GM19452 (cell line): ENCODE data around the gene MYL10.
"Not testable (repeated sequence)": the region's sequence is repeated elsewhere in the genome, so short reads cannot be mapped to it uniquely, and the experiment has no call there.

Experiments
- ATAC-seq: cut with Tn5 transposase; IDR thresholded peaks from one replicate; pipeline ENCODE4 v1.9.1; 2021; ENCODE audit not compliant: unreplicated experiment

MYL10 gene

DNA sequence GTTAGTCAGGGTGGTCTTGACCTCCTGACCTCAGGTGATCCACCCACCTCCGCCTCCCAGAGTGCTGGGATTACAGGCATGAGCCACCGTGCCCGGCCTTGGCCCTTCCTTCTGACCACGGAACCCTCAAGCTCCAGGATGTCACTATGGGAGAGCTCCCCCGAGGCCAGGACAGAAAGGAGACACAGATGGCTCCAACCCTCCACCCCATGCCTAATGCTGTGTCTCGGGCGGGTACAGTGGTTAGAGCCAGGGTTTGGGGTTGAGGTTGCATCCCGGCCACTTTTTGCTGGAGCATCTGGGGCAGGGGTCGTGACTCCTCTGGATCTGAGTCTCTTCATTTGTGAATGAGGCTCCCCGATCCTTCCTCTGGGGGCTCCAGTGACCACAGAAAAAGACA lies 8.1 kb downstream of the MYL10 start:
- ATAC-seq, result no peak

DNA sequence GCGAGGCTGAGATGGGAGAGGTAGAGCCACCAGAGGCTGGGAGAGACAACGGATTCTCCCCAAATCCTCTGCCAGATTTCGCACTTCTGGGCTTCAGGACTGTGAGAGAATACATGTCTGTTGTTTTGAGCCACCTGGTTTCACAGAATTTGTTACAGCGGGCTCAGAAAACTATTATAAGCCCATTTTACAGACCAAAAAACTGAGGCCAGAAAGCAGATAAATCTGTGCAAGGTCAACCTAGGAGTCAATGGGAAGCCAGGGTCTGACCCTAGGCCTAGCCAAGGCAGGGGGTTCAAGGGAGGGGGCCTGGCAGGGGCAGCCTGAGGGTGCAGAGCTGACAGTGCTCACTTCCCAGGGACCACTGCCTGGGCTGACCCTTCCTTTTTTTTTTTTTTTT lies 8.7 kb downstream of the MYL10 start:
- ATAC-seq, result no peak

DNA sequence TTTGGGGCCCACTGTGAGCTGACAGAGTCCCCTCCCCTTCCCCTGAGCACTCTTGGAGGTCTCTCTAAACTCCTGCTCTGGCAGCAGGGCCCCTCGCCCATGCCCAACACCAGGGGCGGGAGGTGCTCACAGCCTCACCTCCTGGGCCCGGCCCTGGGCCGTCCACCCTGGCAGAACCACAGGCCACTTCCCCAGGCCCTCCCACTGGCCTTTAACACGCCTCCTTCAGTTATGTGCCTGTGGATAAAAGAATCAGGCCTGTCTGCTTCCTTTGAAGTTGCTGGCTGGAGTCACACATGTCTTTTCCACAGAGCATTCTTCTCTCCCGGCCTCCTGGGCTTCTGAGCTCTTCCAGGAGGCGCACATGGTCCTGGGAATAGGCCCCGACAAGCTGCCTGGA lies 10.2 kb downstream of the MYL10 start:
- ATAC-seq, result no peak

DNA sequence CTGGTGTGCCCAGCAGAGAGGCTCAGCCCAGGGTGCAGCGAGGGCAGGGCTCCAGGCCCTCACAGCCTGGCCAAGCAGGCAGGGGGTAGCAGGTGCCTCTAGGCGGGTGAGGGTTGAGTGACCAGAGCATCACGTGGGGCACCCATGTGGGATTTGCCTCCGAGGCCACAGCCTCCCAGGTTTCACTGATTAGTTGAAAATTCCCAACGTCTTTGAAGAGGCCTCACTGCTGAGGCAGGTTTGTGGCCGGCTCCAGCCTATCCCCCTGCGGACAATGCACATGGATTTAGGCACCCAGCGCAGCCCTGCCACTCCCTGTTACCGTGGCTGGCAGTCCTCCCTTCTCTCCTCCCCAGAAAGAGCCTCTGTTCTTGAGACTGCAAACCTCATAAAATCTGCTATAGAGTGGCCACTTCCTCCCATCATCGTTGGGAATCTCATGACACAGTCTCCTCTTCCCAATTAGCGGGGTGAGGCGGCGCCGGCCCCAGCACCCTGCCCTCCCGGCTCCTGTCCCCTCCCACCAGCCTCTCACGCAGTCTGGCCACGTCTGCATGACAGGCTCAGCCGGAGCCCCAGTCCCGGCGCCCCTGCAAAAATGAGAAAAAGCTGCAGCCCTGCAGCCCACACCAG lies 10.8 kb downstream of the MYL10 start:
- ATAC-seq, result no peak

DNA sequence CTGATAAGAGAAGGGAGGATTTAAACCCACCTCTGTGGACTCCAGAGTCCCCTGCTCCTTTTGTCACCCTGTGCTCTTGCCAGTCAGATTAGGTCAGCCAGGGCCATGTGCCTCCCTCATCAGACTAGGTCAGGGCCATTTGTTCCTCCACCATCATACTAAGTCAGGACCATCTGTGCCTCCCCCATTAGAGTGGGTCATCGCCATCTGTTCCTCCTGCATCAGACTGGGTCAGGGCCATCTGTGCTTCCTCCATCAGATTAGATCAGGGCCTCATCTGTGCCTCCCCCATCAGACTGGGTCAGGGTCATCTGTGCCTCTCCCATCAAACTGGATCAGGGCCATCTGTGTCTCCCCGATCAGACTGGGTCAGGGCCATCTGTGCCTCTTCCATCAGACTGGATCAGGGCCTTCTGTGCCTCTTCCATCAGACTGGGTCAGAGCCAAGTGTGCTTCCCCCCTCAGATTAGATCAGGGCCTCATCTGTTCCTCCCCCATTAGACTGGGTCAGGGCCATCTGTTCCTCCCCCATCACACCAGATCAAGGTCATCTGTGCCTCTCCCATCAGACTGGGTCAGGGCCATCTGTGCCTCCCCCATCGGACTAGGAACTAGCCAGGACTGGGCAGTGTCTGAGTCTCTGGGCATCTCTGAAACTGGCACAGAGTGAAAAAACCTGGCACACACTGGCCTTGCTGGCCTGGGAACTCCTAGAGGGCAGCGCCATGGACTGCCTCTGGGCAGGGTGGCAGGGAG lies 11.5 kb downstream of the MYL10 start:
- ATAC-seq, result no peak

DNA sequence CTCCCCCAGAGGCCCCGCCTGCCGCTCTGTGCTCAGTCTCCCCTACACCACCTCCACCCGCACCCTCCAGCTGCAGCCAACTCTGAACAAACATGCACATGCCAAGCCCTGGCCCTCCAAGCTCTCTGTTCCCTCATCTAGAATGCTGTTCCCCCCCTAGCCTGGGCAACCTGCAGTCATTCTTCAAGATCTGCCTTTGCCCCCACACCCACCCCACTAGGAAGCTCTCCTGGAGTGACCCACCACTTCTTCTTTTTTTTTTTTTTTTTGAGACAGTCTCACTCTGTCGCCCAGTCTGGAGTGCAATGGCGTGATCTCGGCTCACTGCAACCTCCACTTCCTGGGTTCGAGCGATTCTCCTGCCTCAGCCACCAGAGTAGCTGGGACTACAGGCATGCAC lies 13.7 kb downstream of the MYL10 start:
- ATAC-seq, result no peak

DNA sequence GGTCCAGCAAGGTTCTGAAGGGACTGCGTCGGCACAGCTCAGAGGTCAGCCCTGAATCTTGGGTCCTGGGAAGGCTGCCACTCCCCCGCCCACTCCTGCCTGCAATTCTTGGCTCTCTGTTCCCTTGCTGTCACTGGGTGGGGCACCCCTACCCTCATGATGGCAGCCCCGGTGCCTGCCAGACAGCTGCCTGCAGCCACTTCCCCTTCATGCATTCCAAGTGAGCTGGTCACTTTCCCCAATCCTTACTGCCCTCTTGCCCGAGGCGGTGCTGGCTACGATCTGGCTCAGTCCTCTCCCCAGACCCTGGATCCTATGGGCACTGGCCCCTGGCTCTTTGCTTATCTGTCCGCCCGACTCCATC lies 14.2 kb downstream of the MYL10 start:
- no peak for ATAC-seq

DNA sequence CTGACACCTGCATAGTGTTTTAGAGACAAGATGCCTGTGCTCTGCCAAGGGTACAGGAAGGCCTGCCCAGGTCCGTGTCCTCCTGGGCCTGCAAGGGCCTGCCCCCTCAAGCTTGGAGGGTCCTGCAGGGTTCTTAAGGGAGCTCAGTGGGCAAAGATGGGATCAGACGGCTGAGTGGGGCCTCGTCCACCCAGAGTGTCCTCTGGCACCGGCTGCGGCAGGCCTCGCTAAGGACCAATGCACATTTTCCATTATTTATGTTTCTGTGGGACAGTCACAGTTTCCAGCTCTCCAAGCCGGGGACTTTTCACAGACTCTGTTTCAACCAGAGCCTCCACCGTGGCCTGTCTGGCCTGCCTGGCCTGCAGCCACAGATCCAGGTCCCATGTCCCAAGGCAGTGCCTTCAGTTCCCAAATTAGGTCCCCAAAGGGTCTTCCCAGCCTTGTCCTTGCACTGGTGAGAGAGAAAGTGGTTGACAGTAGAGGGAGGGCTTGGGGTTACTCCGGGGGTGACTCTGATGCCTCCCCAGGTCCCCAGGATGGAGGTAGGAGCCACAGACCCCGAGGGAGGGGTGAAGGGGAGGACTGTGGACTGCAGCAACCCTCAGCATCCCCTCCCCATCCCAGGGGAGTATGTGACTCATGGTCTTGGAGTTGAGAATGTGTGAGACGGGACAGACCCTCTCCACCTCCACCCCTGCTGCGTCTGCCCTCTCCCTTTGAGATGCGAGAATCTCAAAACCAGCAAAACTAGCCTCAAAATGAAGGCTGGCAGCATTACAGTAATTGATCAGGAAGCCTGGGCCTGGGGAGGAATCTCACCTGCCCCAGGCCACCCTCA lies 14.8 kb downstream of the MYL10 start:
- ATAC-seq, result no peak

DNA sequence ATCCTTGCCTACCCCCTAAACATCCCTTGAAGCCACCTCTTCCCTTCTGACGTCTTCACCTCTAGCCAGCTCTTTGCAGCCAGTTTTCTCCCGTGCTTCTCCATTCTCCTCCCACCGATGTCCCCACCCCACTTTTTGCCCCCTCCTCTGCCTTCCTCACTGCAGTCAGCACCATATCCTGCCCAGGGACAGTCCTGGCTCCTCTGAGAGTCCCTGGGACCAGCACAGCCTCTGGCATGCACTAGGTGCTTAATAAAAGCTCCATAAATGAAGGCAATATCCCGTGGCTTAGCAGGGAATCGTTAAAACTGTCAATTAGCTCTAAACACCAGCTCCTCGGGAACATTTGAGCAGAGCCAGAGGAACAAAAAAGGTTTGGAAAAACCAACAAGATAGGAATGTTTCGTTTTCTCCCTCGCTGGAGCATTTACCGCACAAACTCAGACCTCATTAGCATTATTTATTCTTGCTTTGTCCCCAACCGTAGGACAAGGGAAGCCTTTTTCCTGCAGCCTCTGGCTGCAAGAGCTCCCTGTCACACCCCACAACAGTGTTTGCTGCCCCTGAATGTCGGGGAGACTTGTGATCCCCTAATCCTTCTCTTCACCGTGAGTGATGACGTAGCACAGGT lies 16.1 kb downstream of the MYL10 start:
- no peak for ATAC-seq

DNA sequence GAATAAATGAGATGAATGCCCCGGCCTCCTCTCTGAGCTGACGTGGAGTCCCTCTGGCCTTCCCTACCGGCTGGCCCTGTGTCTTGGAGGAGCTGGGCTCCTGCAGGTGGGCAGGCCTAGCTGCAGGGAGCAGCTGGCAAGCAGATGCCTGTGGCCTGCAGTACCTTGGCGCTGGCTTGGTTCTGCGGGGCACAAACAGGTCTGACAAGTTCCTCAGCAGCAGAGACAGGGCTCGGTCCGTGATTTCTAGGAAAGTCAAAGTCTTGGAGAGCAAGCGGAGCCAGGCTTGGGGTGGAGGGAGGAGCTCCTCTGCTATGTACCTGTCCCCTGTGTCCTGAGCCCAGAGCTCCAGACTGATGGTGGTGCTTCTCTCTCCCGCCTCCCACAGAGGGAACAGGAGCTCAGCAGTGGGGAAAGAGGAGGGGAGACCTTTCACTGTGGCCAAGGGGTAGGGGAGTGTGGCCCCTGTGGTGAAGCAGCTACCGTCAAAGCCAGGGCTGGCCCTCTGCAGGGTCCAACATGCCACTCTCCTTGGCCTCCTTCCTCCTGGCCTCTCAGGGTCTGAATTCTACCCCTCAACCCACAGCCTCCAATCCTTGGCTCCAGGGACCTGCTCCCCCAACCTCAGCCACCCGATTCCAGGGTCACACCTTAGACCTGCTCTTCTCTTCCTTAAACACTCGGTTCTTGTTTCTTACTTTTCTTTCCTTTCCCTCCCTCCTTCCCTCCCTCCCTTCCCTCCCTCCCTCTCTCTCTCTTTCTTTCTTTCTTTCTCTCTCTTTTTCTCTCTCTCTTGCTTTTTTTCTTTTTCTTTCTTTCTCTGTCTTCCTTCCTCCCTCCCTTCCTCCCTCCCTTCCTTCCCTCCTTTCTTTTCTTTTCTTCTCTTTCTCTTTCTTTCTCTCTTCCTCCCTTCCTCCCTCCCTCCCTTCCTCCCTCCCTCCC lies 20.1 kb downstream of the MYL10 start:
- no peak for ATAC-seq

DNA sequence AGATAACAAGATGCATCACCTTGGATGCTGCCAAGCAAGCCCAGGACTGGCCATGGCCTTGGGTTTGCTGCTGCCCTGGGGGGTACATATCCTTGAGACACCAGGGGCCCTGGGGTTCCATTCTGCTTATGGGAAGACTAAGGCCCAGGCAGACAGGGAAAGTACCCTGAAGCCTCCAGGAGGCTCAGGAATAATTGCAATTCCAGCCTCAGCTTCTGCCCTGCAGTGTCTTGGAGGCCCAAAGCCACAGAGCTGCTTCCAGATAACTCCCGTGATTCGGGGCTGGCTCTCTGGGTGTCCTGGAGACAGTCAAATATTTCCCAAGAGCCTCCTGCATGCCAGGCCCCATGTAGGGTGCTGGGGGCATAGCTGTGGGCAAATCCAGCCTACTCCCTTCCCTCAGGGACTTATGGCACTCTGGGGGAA lies 22.6 kb downstream of the MYL10 start:
- no peak for ATAC-seq

DNA sequence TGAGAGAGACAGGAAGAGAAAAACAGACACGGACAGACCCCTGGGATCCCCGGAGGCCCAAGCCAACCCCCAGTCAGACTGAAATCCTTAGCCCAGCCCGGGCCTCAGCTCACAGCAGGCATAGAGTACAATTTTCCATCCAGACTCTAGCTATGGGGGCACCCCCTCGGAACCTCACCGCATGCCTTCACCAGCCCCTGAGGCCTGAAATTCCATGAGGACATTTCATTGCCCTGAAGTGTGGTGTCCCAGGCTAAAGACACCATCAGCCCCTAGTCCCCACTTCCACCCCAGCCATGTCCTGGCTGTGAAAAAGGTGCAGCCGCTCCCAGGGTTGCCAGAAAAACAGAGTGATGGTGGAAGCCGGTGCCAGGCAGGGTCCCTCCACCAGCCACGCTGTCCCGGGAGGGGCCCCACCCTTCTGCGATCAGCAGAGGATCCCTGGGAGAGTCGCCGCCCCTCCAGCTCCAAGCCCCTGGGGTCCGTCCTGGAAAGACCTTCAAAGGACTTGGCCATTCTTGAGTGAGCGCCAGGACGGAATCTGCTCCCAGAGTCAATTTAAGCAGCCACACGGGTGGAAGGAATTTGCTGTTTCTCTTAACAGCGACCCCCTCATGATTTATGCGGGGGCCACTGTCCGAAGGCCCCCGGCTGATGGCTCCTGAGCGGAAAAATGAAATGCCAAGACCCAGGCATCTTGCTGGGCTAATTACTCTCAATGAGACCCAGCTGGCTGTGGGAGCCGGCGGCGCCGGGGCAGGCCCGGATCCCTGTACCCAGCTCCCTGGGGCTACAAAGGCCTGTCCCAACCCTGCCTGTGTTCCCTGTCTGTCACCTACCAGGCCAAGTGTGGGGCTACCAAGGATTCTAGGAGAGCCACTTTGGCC lies 23.2 kb downstream of the MYL10 start:
- no peak for ATAC-seq

DNA sequence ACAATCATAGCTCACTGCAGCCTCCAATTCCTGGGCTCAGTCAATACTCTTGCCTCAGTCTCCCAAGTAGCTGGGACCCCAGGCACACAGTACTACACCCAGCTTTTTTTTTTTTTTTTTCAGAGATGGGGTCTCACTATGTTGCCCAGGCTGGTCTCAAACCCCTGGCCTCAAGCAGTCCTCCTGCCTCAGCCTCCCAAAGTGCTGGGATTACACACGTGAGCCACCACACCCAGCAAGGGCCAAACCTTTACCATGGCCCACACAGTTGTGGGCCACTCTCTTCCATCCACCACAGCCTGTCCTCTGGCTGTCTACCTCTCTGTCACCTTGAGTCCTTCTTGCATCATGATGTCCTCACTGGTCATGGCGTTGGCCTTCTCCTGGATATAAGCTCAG lies 24.2 kb downstream of the MYL10 start:
- ATAC-seq, result not testable (repeated sequence)

DNA sequence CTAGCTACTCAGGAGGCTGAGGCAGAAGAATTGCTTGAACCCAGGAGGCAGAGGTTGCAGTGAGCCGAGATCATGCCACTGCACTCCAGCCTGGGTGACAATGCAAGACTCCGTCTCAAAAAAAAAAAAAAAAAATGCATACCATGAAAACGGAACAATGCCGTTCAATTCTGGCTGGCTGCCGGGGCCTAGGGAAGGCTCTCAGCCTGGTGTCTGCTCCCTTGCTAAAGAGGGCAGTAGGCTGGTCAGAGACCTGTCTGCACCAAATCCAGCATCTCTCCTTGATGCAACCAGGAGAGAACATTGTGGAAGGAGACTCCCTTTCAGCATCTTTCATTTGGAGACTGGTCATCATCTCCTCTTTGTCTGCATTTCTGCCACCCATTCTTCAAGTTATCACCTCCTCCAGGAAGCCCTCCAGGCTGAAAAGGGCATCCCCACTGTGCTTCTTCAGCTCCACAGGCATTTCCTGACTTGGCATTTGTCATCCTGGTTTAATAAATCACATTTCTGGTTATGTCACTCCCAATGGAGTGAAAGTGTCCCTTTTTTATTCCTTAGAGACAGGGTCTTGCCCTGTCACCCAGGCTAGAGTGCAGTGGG lies 24.7 kb downstream of the MYL10 start:
- no peak for ATAC-seq

DNA sequence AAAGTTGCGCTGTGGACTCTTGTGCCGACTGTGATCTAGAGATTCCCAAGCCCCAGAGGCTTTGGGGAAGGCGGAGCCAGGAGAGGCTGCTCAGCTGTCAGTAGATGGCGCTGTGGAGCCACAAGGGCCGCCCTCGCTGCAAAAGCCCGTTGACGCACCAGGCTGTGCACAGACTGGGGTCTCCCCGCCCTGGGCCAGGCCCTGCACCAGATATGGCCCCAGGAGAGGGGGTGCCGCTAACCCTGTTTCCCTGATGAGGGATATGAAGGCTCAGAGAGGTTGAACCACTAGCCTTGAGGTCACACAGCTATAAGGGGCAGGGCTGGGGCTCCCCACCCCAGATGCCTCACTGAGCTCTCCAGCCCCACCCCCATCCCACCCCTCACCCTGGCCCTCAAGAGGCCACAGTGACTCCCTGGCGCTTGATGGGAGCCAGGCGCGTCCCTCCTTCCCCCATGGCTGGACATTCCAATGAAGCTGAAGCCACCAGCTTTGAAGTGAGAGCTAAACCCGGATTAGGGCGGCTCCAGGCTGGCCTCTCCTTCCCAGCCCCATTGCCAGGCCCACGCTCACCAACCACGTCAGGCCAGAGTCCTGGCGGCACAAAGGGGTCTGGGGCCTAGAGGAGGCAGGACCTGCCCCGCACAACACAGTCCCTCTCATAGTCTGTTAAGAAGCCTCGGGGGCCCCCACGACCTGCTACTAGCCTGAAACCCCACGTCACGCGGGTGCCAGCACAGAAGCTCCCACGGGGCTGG lies 26.4 kb downstream of the MYL10 start:
- no peak for ATAC-seq

DNA sequence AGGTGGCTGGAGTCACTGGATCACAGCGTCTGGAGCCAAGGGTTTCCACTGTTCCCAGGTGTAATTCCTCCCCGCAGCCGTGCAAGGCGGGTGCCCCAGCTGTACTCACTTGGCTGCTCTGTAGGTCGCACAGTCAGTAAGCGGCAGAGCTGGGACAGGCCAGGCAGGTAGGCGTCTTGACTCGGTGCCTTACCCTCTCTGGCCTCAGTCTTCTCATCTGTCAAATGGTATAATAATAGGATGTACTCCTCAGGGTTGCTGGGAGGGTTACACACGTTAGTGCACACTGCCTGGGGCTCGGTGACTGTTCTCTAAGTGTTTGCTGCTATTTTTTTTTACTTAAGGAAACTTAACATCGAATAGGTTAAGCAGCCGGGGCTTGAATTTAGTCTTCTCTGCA lies 27.0 kb downstream of the MYL10 start:
- ATAC-seq, result no peak

DNA sequence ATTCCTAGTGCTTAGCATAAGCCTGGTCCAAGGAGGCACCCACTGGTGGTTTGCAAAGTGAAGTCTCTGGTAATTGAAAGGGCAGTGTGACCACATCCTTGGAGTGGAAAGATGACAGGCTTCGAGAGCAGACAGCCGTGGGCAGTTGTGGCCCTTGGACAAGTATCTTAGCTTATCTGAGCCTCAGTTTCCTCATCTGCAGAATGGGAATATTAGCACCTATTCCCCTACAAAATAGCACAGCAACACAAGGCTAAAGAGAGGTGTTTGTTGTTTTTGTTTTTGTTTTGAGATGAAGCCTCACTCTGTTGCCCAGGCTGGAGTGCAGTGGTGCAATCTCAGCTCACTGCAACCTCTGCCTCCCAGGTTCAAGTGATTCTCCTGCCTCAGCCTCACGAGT lies 29.3 kb downstream of the MYL10 start:
- no peak for ATAC-seq

DNA sequence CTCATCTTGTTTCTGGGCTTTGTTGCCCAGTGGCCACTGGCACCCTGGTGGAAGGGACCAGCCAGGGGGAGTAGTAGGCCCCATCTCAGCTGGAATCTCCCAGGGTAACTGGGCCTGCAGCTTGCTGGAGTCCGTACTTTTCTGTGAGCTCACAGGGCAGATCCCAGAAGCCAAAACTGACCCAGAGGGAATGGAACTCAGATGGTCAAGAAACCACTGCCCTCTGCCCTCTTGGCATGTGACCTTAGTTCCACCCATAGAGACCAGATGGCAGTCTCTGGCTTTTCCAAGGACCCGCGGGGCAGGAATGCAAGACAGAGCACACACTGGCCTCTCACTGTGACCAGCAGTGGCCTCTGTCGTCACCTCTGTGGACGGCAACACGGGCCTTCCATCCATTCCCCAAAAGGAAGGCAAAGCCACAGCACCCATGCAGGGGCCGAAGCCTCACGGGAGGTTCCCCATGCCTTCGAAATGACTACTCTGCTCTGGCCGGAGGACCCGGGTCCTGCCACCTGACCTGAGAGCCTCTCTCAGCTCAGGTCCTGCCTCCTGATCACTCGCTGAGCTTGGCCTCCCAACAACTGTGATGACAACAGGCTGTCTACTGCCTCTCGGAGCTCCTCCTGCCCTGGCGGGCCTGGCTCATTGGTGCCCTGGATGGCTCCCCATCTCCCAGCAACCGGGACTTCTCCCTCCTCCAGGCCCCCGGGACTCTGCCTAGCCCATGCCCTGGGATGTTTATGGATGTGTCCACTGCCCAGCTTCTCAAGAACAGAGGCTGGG lies 29.9 kb downstream of the MYL10 start:
- ATAC-seq, result no peak
